Caco-2 (cell line): ENCODE data around the gene SMYD5. TPM values are rescaled to one million over a fixed set of nuclear protein-coding genes. Genes with fewer than 3 reads are reported as not detected.
A peak's percentile ranks its signal among the peaks of the same experiment; 100 is the strongest.

Experiments used
- BruUV-seq: library from RNA; stranded (reverse); fragments of 400-500 nt; replicated peaks from 2 replicates; lab custom pipeline; 2021; lab: Mats Ljungman, UMichigan
- CTCF ChIA-PET: fragments of 300-600 bp; sonication (Branson Sonifier 250); formaldehyde crosslinking; loops from one replicate; lab custom pipeline; 2022; ENCODE audit warnings: antibody characterized with exemption; lab: Charles Lee
- POLR2A ChIA-PET: fragments of 300-600 bp; sonication (Branson Sonifier 250); formaldehyde crosslinking; loops from one replicate; lab custom pipeline; 2022; ENCODE audit warnings: antibody characterized with exemption; lab: Charles Lee
- DNase-seq, 2 experiments: peaks; one replicate each; pipeline versions ENCODE4 v3.0.0 to v3.0.0-alpha.2; 2020 to 2022
- H3K27me3 ChIP-seq: replicated peaks from 2 replicates; pipeline ENCODE4 v1.6.0; 2011; ENCODE audit warnings: low read length; ENCODE audit not compliant: control insufficient read depth, insufficient read depth
- H3K36me3 ChIP-seq: 2 replicates; pipeline ENCODE4 v1.5.1; 2011; ENCODE audit warnings: low read length; ENCODE audit not compliant: control insufficient read depth, insufficient read depth
- H3K4me1 ChIP-seq: fragments of 250-450 bp; sonication (Bioruptor Pico); 2 replicates; pipeline ENCODE4 v1.5.1; 2020; ENCODE audit warnings: mild to moderate bottlenecking
- H3K4me3 ChIP-seq: 2 replicates; pipeline ENCODE4 v1.5.1; 2011; ENCODE audit warnings: low read depth, mild to moderate bottlenecking, control low read depth, low read length
- H3K9me3 ChIP-seq: fragments of 250-450 bp; sonication (Bioruptor Pico); 2 replicates; pipeline ENCODE4 v1.5.1; 2020; ENCODE audit warnings: mild to moderate bottlenecking, moderate library complexity
- H3K27ac Mint-ChIP-seq: one replicate; pipeline ENCODE4 v1.8.0; 2022; ENCODE audit warnings: mixed read lengths; ENCODE audit not compliant: unreplicated experiment
- H3K27me3 Mint-ChIP-seq: one replicate; pipeline ENCODE4 v1.8.0; 2022; ENCODE audit warnings: mixed read lengths; ENCODE audit not compliant: insufficient read depth, unreplicated experiment
- H3K36me3 Mint-ChIP-seq: one replicate; pipeline ENCODE4 v1.8.0; 2022; ENCODE audit warnings: mild to moderate bottlenecking, mixed read lengths; ENCODE audit not compliant: insufficient read depth, unreplicated experiment
- H3K4me1 Mint-ChIP-seq: one replicate; pipeline ENCODE4 v1.8.0; 2022; ENCODE audit warnings: low read depth, mixed read lengths; ENCODE audit not compliant: unreplicated experiment
- H3K4me3 Mint-ChIP-seq: one replicate; pipeline ENCODE4 v1.8.0; 2022; ENCODE audit warnings: mild to moderate bottlenecking, moderate library complexity, mixed read lengths; ENCODE audit not compliant: unreplicated experiment
- H3K9me3 Mint-ChIP-seq: one replicate; pipeline ENCODE4 v1.8.0; 2022; ENCODE audit warnings: mixed read lengths; ENCODE audit not compliant: unreplicated experiment
- CTCF ChIP-seq, 2 experiments: fragments of 200-600 bp in 1 of 2; IDR thresholded peaks; 1 replicate in 1 of 2; 2 replicates in 1 of 2; pipeline versions ENCODE4 v1.5.1 to v1.8.0; 2011 to 2022; ENCODE audit warnings: antibody characterized with exemption in 1 of 2, control low read depth in 1 of 2, inconsistent platforms in 1 of 2, low read depth in 1 of 2, low read length in 1 of 2, mild to moderate bottlenecking in 1 of 2, moderate library complexity in 1 of 2; ENCODE audit not compliant: insufficient read depth in 1 of 2, severe bottlenecking in 1 of 2, unreplicated experiment in 1 of 2
- intact Hi-C: fragments of 100-400 bp; cut with micrococcal nuclease; formaldehyde crosslinking; loops from one replicate; pipeline ENCODE4 v1.10.0; 2022; ENCODE audit not compliant: unreplicated experiment
- total RNA-seq: library from RNA; stranded (reverse); gene quantifications from 2 replicates; pipeline ENCODE4 v1.2.3, GENCODE V29; 2022

SMYD5 gene
- total RNA-seq, 1 experiment from 2014 or later = 65.8 TPM

- H3K9me3 Mint-ChIP-seq = no peaks in the 10 kb centered on the region
- no TSS peak for BruUV-seq
- no peaks in the 10 kb centered on the region for H3K27me3 Mint-ChIP-seq
- intact Hi-C loops = loop anchor here (5.0 kb wide), 2 partner anchors 179 to 379 kb away; partner anchors contain the start of gene SPR
- no peaks in the 10 kb centered on the region for H3K9me3 ChIP-seq
- POLR2A ChIA-PET = no interaction called here
- peaks cover 12% of the 10 kb centered on the region; the same call in 1 of the 2 replicates for H3K4me1 ChIP-seq
- H3K36me3 Mint-ChIP-seq = peaks cover 18% of the 10 kb centered on the region
- H3K36me3 ChIP-seq = no peaks in the 10 kb centered on the region
- CTCF ChIA-PET = no interaction called here
- no peak for TF ChIP-seq CTCF (IDR thresholded peaks at IDR 0.05; ENCODE audit: insufficient read depth in 1 of 2, low read depth in 1 of 2, low read length in 1 of 2, severe bottlenecking in 1 of 2, unreplicated experiment in 1 of 2)
- no peak overlapping the region for H3K4me3 ChIP-seq
- H3K27me3 ChIP-seq = no peaks in the 10 kb centered on the region
- H3K4me3 Mint-ChIP-seq = peak overlapping the region; percentile 31
- peak overlapping the region; percentile 9 for H3K27ac Mint-ChIP-seq
- peaks cover 21% of the 10 kb centered on the region for H3K4me1 Mint-ChIP-seq
- no peak for DNase-seq
Measured at GRCh38 chr2:73266061-73266901, 52.2 kb downstream of the SMYD5 start.

- H3K9me3 Mint-ChIP-seq = no peaks in the 10 kb centered on the region
- Histone ChIP-seq H3K4me1 (peaks cover 12% of the 10 kb centered on the region; the same call in 1 of the 2 replicates), H3K4me3 (no peak overlapping the region), H3K36me3 (no peaks in the 10 kb centered on the region), H3K9me3 (no peaks in the 10 kb centered on the region), H3K27me3 (no peaks in the 10 kb centered on the region)
- ChIA-PET POLR2A (no interaction called here), CTCF (no interaction called here)
- intact Hi-C loops = loop anchor here (5.0 kb wide), 2 partner anchors 180 to 380 kb away; partner anchors contain the start of gene SPR
- H3K27me3 Mint-ChIP-seq = no peaks in the 10 kb centered on the region
- TF ChIP-seq CTCF (IDR thresholded peaks at IDR 0.05; ENCODE audit: insufficient read depth in 1 of 2, low read depth in 1 of 2, low read length in 1 of 2, severe bottlenecking in 1 of 2, unreplicated experiment in 1 of 2) = no peak
- H3K4me3 Mint-ChIP-seq = peak overlapping the region; percentile 31
- H3K4me1 Mint-ChIP-seq = peaks cover 21% of the 10 kb centered on the region
- peak overlapping the region; percentile 9 for H3K27ac Mint-ChIP-seq
- BruUV-seq = no TSS peak
- peaks cover 18% of the 10 kb centered on the region for H3K36me3 Mint-ChIP-seq
- DNase-seq = no peak
Measured at GRCh38 chr2:73267008-73267407, 53.0 kb downstream of the SMYD5 start.

GRCh38 chr2:73268366-73268829 is 54.4 kb downstream of the SMYD5 start:
- peak overlapping the region; percentile 72 for H3K4me3 Mint-ChIP-seq
- no peak for DNase-seq
- BruUV-seq = no TSS peak
- Histone ChIP-seq H3K36me3 (no peaks in the 10 kb centered on the region), H3K4me1 (peaks cover 12% of the 10 kb centered on the region; the same call in 1 of the 2 replicates), H3K27me3 (no peaks in the 10 kb centered on the region), H3K4me3 (peak overlapping the region; percentile 93), H3K9me3 (no peaks in the 10 kb centered on the region)
- no peaks in the 10 kb centered on the region for H3K9me3 Mint-ChIP-seq
- peaks cover 21% of the 10 kb centered on the region for H3K4me1 Mint-ChIP-seq
- no peaks in the 10 kb centered on the region for H3K27me3 Mint-ChIP-seq
- ChIA-PET CTCF (interaction anchor here (0.7 to 1.7 kb wide), 14 partner anchors 8 to 94 kb away, joined by 3 to 16 read pairs (median 5); partner anchors contain the start of genes CCT7 and PRADC1), POLR2A (interaction anchor here (0.6 to 1.4 kb wide), 3 partner anchors 16 to 91 kb away, joined by 3 to 15 read pairs (median 3); partner anchors contain the start of genes CCT7, FBXO41 and PRADC1)
- H3K36me3 Mint-ChIP-seq = peaks cover 18% of the 10 kb centered on the region
- intact Hi-C loops = loop anchor here (5.0 kb wide), 2 partner anchors 181 to 381 kb away; partner anchors contain the start of gene SPR
- H3K27ac Mint-ChIP-seq = peak overlapping the region; percentile 14
- no peak for TF ChIP-seq CTCF (IDR thresholded peaks at IDR 0.05; ENCODE audit: insufficient read depth in 1 of 2, low read depth in 1 of 2, low read length in 1 of 2, severe bottlenecking in 1 of 2, unreplicated experiment in 1 of 2)
